ENCODE data around the gene SNRNP48. TPM values are rescaled to one million over a fixed set of nuclear protein-coding genes. Genes with fewer than 3 reads are reported as not detected.

The SNRNP48 gene
- polyA plus RNA-seq, 2 of the 4 experiments (the other 2 are of a cell fraction), result 13.7 to 13.9 TPM

- TF ChIP-seq SMC3 (IDR thresholded peaks at IDR 0.05) (peak; percentile 73), PHF8 (IDR thresholded peaks at IDR 0.05; ENCODE audit: borderline replicate concordance, low read depth) (no peak)
Measured at GRCh38 chr6:7615611-7616383, 25.8 kb downstream of the SNRNP48 start (continued).

GRCh38 chr6:7617801-7618764 lies 28.1 kb downstream of the SNRNP48 start:
- Histone ChIP-seq H3K4me1 (peaks cover 10% of the 10 kb centered on the region; the same call in 1 of the 3 replicates), H3K27ac (peak overlapping the region in 1 of 2 experiments; percentile 39; a peak in 2 of 6 replicates), H3K4me3 (no peak overlapping the region), H3K9me3 (no peaks in the 10 kb centered on the region), H3K4me2 (no peak overlapping the region)
- ChIA-PET CTCF (interaction anchor here (2.0 to 3.0 kb wide), 2 partner anchors 193 to 343 kb away, joined by 7 to 10 read pairs; no protein-coding TSS in a partner anchor), POLR2A (no interaction called here)
- FAIRE-seq, result no peak
- TF ChIP-seq RFX5 (IDR thresholded peaks at IDR 0.05), result no peak
- no peak for TF ChIP-seq ZFP36 (IDR thresholded peaks at IDR 0.05; ENCODE audit: borderline replicate concordance, partially characterized antibody)
- no peak for TF ChIP-seq POLR2AphosphoS2 (conservative IDR thresholded peaks at IDR 0.05; ENCODE audit: low read length)
- no peak for TF ChIP-seq ZSCAN20 (CRISPR knock-in tag; IDR thresholded peaks at IDR 0.05)
- TF ChIP-seq PHF8 (IDR thresholded peaks at IDR 0.05; ENCODE audit: borderline replicate concordance, low read depth), result no peak
- no peak for TF ChIP-seq RCOR1 (IDR thresholded peaks at IDR 0.05; ENCODE audit: low read depth, low read length)
- no peak for TF ChIP-seq ELK1 (IDR thresholded peaks at IDR 0.05; ENCODE audit: low read depth, low read length)
- no peak for TF ChIP-seq KDM1A (IDR thresholded peaks at IDR 0.05; ENCODE audit: low read depth)
- no peak for TF ChIP-seq E2F6 (IDR thresholded peaks at IDR 0.05; ENCODE audit: borderline replicate concordance, low read depth)
- WGBS (ENCODE audit: missing lambda C conversion rate), result 76% methylated on average over 12 of the region's 12 CpGs
- DNase-seq (ENCODE audit: low read depth in 1 of 2, low spot score in 1 of 2), result no peak
- no peak for ATAC-seq

- H3K4me3 ChIP-seq, result no peak overlapping the region
- H3K4me1 ChIP-seq, result 0 out of 3 replicates have a peak, but pooled peaks cover 5% of the 10 kb centered on the region
- ATAC-seq (no peak), FAIRE-seq (no peak), DNase-seq (ENCODE audit: low read depth in 1 of 2, low spot score in 1 of 2) (no peak)
- no peak overlapping the region for H3K4me2 ChIP-seq
- CTCF ChIA-PET, result interaction anchor here (0.8 to 1.2 kb wide), 3 partner anchors 9 to 69 kb away, joined by 3 read pairs; no protein-coding TSS in a partner anchor
- H3K9me3 ChIP-seq, result no peaks in the 10 kb centered on the region
- WGBS (ENCODE audit: missing lambda C conversion rate), result 70% methylated on average over 3 of the region's 5 CpGs
- H3K27ac ChIP-seq, result no peak overlapping the region
- POLR2A ChIA-PET, result no interaction called here
- TF ChIP-seq EHMT2 (IDR thresholded peaks at IDR 0.05; ENCODE audit: low read depth) (no peak), HOXB5 (CRISPR knock-in tag; IDR thresholded peaks at IDR 0.05) (no peak), FOSL2 (IDR thresholded peaks at IDR 0.05) (no peak), FOSL2 (CRISPR knock-in tag; IDR thresholded peaks at IDR 0.05) (0 out of 2 replicates have a peak, but pooled peaks have one; percentile 10)
Measured at GRCh38 chr6:7621761-7622160, 31.8 kb downstream of the SNRNP48 start.
